NCI-H2081 treated with DMSO at 0.1 percent for 48 hours (cell line): ENCODE measurements around the gene HTT-AS.

Source experiments
- DNase-seq: peaks from one replicate; lab custom pipeline; 2025; lab: John Stamatoyannopoulos, UW

Gene HTT-AS

DNA sequence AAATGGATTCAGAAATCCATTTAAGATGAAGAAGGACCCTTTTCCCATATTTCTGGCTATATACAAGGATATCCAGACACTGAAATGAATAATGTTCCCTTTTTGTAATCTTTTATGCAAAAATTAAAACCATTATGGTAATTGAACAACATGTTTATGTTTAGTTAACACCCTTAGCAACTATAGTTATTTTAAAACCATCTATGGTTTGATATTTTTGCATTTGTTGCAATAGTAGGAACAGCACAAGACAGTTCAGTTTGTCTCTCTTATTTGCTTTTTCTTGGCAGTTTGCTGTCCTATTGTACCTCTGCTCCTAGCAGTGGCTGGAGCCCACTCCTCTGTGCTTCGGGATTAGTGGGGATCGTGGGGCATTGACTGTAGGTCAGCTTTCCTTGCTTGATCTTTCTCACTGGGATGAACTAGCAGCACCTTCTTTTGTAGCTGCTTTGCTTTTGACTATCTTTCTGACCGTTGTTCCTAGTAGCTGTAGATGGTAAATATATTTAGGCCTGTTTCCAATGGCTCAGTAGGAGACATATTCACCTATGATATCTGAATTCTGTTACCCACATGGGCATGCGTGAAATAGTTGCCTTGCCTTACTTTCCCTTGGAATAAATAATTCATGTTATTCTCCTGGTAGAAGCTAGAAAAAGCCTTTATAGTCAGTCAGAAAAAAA, 12.9 kb upstream of the HTT-AS start:
- no peak for DNase-seq

DNA sequence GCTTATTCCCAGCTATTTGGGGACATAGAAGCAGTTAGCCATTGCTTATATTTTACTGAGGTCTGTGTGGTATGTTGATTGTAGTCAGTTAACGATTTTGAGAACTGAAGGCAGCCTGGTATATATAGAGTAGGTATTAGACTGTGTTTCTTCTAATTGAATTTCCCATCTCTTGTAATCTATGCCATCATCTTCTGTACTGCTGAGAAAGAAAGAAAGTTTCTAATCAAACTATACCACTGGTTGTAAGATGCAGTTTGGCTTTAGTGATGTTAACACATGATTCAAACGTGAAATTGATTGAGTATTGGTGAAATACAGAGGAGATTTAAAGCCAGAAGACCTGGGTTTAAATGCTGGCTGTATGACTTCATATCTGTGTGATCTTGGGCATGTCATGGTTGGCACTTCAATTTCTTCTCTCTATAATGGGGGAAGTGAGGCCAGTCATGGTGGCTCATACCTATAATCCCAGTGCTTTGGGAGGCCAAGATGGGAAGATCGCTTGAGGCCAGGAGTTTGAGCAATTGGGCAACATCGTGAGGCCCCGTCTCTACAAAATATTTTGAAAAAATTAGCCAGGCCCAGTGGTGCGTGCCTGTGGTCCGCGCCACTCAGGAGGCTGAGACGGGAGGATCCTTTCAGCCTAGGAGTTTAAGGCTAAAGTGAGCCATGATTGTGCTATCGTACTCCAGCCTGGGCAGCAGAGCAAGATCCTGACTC, 11.8 kb upstream of the HTT-AS start:
- no peak for DNase-seq

DNA sequence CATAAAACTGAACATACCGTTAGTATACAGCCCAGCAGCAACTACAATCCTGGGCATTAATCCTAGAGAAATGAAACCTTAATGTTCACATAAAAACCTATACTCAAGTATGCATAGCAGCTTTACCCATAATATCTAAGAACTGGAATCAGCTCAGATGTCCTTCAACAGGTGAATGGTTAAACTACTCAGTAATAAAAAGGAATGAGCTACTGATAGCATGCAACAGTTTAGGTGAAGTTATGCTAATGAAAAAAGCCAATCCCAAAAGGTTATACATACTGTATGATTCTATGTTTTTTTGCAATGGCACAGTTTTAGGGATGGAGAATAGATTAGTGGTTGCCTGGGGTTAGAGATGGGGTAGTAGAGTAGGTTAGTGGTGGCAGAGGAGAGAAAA, 9.4 kb upstream of the HTT-AS start:
- DNase-seq, result no peak

DNA sequence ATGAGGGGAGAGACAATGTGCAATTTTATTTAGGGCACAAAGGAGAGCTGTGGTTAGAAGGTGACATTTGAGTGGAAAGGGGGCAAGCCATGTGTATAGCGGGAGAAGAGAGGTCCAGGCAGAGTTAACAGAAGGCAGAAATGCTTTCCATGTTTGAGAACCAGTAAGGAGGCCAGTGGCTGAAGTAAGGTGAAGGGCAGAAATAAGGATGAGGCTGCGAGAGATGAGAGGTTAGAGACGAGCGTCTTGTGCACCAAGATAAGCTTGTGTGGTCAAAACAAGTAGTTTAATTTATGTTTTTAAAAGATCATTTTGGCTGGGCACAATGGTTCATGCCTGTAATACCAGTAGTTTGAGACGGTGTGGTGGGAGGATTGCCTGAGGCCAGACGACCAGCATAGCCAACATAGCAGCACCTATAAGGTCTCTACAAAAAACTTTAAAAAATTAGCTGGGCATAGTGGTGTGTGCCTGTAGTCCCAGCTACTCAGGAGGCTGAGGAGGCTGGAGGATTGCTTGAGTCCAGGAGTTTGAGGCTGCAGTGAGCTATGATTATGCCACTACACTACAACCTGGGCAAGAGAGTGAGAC, 8.7 kb upstream of the HTT-AS start:
- DNase-seq, result no peak

DNA sequence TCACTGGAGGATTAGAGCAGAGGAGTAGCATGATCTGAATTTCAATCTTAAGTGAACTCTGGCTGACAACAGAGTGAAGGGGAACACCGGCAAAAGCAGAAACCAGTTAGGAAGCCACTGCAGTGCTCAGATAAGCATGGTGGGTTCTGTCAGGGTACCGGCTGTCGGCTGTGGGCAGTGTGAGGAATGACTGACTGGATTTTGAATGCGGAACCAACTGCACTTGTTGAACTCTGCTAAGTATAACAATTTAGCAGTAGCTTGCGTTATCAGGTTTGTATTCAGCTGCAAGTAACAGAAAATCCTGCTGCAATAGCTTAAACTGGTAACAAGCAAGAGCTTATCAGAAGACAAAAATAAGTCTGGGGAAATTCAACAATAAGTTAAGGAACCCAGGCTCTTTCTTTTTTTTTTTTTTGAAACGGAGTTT, 5.4 kb upstream of the HTT-AS start:
- DNase-seq, result no peak

DNA sequence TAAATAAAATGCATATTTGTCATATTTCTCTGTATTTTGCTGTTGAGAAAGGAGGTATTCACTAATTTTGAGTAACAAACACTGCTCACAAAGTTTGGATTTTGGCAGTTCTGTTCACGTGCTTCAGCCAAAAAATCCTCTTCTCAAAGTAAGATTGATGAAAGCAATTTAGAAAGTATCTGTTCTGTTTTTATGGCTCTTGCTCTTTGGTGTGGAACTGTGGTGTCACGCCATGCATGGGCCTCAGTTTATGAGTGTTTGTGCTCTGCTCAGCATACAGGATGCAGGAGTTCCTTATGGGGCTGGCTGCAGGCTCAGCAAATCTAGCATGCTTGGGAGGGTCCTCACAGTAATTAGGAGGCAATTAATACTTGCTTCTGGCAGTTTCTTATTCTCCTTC, 3.5 kb upstream of the HTT-AS start:
- DNase-seq, result no peak

DNA sequence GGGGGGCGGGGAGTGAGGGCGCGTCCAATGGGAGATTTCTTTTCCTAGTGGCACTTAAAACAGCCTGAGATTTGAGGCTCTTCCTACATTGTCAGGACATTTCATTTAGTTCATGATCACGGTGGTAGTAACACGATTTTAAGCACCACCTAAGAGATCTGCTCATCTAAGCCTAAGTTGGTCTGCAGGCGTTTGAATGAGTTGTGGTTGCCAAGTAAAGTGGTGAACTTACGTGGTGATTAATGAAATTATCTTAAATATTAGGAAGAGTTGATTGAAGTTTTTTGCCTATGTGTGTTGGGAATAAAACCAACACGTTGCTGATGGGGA, 1.3 kb upstream of the HTT-AS start:
- no peak for DNase-seq

DNA sequence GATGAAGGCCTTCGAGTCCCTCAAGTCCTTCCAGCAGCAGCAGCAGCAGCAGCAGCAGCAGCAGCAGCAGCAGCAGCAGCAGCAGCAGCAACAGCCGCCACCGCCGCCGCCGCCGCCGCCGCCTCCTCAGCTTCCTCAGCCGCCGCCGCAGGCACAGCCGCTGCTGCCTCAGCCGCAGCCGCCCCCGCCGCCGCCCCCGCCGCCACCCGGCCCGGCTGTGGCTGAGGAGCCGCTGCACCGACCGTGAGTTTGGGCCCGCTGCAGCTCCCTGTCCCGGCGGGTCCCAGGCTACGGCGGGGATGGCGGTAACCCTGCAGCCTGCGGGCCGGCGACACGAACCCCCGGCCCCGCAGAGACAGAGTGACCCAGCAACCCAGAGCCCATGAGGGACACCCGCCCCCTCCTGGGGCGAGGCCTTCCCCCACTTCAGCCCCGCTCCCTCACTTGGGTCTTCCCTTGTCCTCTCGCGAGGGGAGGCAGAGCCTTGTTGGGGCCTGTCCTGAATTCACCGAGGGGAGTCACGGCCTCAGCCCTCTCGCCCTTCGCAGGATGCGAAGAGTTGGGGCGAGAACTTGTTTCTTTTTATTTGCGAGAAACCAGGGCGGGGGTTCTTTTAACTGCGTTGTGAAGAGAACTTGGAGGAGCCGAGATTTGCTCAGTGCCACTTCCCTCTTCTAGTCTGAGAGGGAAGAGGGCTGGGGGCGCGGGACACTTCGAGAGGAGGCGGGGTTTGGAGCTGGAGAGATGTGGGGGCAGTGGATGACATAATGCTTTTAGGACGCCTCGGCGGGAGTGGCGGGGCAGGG, 711 bp upstream of the HTT-AS start:
- DNase-seq, result no peak

DNA sequence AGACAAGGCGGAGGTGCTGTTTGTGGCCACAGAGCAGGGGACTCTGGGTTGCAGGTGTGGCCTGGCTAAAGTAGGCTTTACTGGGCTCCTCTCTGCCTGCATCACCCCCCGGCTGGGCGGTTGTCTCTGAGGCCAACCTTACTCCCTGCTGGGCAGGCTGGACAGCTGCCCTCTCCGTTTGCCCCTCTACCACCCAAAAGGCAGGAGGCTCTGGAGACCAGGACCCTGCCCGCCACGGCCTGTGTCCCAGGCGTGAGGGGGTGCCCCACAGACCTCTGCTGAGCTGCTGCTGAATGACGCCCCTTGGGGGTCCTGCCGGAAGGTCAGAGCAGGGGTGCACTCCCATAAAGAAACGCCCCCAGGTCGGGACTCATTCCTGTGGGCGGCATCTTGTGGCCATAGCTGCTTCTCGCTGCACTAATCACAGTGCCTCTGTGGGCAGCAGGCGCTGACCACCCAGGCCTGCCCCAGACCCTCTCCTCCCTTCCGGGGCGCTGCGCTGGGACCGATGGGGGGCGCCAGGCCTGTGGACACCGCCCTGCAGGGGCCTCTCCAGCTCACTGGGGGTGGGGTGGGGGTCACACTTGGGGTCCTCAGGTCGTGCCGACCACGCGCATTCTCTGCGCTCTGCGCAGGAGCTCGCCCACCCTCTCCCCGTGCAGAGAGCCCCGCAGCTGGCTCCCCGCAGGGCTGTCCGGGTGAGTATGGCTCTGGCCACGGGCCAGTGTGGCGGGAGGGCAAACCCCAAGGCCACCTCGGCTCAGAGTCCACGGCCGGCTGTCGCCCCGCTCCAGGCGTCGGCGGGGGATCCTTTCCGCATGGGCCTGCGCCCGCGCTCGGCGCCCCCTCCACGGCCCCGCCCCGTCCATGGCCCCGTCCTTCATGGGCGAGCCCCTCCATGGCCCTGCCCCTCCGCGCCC, 920 bp downstream of the HTT-AS start:
- DNase-seq, result no peak

DNA sequence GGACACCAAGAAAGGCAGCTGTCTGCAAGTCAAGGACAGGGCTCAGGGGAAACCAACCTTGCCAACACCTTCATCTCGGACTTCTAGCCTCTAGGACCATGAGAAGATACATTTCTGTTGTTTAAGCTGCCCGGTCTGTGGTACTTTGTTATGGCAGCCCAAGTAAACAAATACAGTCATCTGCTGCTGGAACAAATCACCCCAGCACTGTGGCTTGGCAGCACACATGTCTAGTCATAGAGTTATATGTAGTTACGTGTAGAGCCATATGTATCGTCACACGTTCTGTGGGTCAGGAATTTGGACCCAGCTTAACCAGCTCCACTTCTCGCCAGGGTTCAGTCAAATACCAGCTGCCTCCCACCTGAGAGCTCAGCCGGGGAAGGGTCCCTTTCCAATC, 2.5 kb downstream of the HTT-AS start:
- DNase-seq, result no peak

DNA sequence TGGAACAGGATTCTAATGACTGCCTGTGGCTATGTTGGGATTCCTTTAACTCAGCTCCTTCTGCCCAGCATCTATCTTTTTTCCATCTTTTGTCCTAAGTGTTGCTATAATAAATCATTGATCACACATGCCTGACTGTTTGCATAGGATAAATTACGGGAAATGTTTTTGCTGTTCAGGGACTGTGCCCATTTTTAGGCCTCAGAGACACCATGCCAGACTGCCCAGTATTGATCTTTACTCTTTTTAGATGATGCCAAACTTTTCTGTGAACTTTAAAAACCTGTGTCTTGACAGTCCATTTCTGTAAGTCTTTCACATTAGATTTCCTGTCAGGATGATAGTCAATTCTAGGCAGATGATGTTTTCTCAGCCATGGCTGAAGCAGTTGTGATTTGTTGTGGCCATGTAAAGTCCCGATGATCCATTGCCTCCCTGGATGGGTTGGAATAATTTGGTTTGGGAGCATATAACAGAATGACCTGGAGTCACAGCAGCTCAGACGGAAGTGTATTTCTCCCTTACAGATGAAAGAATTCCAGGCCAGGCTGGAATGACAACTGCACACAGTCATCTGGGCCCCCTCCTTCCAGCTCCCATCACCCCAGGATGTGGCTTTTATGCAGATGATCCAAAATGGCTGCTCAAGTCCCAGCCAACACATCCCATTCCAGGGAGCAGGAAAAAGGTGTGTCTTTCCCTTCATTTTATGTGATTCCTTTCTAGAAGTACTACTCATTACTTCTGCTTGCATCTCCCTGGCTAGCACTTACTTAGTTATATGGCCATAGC, 3.4 kb downstream of the HTT-AS start:
- DNase-seq, result no peak

DNA sequence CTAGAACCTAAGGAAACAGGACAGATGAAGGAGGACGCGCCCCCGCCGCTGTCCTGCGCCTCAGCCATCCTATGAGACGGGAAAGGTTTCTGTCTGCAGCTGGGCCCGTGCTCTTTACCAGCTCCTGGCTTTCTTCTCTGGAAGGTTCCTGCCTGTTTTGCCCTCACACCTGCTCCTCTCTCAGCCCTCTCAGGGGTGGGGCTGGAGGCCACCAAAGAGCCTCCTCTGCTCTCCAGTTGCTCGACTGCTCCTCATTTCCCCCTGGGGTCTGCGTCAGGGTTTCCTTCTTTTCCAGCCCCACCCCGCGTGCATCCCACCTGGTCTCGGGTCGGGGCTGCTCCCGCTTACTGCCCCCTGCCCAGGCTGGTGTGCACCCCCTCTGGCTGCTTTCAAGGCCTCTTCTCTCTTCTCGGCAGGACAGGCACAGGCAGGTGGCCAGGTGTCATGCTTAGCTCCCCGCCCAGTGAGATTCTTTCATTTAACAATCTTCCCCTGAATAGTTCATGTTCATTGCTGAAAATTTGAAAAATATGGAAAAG, 4.6 kb downstream of the HTT-AS start:
- DNase-seq, result no peak

DNA sequence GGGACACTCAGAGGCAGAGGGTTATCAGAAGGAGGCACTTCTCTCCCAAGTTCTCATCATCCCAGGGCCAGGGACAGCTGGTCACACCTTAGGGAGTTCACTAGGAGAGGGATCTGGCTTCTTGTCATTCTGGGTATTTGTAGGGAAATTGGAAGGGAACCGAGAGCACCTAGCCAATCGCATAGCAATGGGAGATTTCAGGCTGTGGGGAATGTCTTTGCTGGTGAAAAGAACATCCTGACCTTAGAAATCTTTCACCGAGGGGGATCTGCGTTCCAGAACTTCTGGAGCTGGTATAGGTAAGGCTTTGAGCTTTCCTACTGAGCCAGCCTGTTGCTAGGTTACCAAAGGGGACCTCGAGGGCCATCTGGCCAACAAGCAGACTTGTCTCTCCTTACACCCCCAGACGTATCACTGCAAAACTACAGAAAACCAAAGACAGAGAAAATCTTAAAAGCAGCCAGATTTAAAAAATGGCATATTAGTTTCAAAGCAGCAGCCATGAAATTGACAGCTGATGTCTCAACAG, 6.8 kb downstream of the HTT-AS start:
- DNase-seq, result no peak

DNA sequence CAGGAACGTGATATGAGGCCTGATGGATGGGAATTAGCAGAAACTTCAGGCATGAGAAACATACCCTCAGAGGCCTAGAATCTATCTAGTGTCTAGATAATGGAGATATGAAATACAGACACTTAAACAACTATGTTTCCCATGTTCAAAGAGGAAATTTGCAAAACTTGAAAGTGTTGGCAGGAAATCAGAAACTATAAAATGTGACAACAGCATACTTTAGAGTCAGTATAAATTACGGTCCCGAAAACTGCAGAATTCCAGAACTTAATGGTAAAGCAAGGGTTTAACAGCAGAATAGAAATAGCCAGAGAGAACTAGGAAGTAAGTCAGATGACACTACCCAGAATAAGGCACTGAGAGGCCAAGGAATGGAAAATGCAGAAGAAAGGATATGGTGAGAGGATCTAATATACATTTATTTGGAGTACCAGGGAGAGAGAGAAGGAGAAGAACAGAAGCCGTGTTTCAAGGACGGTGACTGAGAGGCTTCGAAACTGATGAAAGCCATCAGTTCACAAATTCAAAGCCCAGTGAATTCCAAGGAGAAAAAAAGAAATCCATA, 7.4 kb downstream of the HTT-AS start:
- no peak for DNase-seq

DNA sequence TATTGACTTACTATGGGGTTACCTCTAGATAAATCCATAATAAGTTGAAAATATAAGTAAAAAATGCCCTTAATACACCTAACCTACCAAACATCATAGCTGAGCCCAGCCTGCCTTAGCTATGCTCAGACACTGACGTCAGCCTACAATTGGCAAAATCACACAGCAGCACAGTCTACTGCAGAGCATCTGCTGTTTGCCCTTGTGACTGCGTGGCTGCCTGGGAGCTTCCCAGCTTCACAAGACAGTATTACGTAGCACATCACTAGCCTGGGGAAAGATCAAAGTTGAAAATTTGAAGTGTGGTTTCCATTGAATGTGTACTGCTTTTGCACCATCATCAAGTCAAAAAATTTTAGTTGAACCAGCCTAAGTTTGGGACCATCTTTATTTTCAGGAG, 8.8 kb downstream of the HTT-AS start:
- no peak for DNase-seq

DNA sequence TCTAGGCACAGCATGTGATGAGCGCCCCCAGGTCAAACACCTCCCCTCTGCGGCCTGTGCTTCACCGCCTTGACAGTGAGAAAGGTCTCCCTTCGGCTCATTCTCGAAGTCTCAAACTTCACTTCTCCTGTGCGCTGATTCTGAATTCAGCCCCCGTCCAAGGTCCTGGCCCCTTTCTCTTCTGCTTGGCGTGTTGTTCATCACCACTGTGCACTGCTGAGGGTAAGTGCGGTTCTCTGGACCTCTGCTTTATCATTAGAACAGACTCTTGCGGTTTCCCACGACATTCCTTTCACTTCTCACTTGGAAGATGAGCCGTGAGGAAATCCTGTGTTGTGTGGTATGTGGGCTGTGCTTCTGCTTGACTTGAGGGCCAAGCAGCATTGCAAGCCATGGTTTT, 11.9 kb downstream of the HTT-AS start:
- no peak for DNase-seq

DNA sequence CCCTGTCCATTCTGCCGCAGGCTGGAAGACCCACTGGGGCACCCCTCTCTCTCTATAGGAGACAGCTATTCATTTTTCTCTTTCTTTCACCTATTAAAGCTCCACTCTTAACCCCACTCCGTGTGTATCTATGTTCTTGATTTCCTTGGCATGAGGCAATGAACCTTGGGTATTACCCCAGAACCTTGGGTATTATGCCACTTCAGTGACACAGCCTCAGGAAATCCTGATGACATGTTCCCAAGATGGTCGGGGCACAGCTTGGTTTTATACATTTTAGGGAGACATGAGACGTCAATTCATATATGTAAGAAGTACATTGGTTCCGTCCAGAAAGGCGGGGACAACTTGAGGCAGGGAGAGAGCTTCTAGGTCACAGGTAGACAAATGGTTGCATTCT, 13.4 kb downstream of the HTT-AS start:
- no peak for DNase-seq

DNA sequence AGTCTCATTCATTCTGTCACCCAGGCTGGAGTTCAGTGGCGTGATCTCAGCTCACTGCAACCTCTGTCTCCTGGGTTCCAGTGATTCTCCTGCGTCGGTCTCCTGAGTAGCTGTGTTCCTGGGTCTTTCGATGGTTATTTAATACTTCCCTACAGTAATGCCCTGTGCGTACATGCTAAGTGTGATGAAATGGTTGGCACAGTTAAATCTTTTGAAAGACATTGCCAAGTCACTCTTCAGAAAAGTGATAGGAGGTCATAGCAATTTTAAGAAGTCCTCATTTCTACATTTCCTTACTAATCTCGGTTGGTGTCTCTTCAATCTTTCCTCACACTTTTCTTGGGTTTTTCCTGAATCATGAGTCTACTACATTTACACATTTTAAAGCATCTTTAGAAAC, 14.4 kb downstream of the HTT-AS start:
- DNase-seq, result no peak

DNA sequence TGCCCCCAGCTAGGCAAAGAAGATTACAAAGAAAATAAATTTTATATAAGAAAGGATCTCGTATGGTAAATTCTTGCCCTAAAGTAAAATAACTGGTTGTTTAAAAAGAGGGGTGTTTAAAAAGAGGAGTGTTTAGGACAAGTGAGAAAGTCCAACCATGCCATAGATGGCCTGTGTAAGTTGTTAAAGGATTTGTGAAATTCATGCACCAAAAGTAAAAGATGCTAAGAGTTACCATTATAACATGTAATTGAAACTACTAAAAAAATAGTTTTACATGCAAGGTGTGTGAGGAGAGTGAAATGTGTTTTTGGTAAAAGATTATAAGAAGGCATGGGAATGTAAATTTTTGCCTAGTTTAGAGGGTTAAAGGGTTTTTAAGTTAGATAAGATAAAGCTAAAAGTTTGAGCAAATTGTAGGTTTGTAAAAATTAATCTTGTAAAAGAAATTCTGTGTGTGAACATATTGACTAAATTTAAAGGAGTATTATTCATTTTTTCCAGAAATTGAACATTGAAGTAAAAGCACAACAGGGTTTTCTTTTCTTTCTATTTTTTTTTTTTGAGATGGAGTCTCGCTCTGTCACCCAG, 20.1 kb downstream of the HTT-AS start:
- DNase-seq, result no peak
